Measurements from ENCODE around the gene SLC12A7.

DNA sequence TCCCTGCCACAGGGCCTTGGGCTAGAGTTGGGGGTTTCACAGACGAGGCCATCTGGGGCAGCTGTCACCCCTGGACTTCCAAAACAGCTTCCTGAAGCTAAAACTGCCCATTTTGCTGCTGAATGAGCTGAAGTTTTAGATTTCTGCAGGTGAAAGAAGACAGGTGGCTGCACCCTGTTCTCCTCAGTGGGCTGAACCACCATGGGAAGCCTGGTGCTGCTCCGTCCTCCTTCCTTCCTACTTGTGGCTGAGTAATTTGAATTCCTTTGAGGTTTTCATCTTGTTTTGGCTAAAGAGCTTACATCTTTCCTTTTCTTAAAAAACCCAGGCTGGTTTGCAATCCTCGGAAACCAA is 97.9 kb downstream of the SLC12A7 start:
- TF ChIP-seq GABPB1 (CRISPR knock-in tag; IDR thresholded peaks at IDR 0.05), result no peak
- TF ChIP-seq SP1 (CRISPR knock-in tag; conservative IDR thresholded peaks at IDR 0.05), result no peak
- TF ChIP-seq, protein P1, sequence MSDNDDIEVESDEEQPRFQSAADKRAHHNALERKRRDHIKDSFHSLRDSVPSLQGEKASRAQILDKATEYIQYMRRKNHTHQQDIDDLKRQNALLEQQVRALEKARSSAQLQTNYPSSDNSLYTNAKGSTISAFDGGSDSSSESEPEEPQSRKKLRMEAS (CRISPR knock-in tag; IDR thresholded peaks at IDR 0.05), result no peak
- TF ChIP-seq, protein P2, sequence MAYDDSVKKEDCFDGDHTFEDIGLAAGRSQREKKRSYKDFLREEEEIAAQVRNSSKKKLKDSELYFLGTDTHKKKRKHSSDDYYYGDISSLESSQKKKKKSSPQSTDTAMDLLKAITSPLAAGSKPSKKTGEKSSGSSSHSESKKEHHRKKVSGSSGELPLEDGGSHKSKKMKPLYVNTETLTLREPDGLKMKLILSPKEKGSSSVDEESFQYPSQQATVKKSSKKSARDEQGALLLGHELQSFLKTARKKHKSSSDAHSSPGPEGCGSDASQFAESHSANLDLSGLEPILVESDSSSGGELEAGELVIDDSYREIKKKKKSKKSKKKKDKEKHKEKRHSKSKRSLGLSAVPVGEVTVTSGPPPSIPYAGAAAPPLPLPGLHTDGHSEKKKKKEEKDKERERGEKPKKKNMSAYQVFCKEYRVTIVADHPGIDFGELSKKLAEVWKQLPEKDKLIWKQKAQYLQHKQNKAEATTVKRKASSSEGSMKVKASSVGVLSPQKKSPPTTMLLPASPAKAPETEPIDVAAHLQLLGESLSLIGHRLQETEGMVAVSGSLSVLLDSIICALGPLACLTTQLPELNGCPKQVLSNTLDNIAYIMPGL (CRISPR knock-in tag; IDR thresholded peaks at IDR 0.05), result no peak
